ENCODE results near the gene CD300LF.
A peak's percentile ranks its signal among the peaks of the same experiment; 100 is the strongest.

CD300LF gene

DNA sequence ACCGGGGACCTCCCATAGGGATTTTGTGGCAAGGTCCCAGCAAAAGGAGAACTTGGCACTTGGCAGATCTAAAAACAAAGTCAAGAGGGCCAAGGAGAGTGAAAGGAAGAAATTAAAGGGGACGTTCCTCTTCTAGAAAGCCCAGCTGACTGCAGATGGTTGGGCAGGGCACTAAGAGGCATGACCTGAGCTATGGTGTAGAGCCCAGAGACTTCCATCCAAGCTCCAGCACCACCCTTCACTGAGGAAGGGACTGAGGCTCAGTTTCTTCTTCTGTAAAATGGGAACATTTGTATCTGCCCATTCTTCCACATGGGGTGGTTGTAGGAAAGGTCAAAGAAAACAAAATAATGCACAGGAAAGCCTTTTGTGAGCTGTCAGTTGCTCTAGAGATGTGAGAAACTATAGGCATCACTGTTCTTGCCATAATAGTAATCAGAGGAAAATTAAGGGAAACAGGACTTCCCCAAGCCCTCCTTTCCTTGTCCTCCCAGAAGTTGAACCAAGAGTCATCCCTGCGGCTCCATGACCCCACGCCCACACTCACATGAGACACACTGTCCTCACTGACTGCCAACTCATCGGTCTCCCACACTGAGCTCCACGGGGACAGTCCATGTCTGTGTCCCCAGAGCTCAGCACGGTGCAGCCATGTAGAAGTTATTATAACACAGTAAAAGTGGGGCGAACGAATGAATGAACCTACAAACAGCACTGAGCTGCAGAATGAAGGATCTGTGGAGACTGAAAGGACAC, 10.4 kb downstream of the CD300LF start:
- H3K4me3 ChIP-seq (ENCODE audit: low read length): no peak overlapping the region
- no peak for DNase-seq (ENCODE audit: low read depth, low spot score)

- DNase-seq (ENCODE audit: low read depth, low spot score): no peak
- H3K4me3 ChIP-seq (ENCODE audit: low read length): no peak overlapping the region
Observed at GRCh38 chr17:74699236-74699635, 13.5 kb downstream of the CD300LF start.

DNA sequence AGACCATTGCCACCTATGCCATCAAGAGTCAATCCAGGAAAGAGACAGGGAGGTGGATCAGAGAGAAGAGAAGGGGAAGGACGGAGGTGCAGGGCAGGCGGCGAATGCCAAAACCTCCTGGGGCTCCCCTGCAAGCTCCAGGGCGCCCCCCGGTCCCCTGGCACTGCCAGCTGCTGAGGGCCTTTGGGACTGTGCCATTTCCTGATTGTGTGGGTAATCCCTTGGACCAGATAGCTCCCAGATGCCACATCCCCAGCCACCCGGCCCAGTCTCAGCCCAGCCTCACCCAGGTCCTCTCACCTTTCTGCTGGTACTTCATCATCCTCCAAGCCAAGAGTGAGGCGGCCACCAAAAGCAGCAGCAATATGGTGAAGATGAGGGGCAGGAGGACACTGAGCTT, 14.7 kb downstream of the CD300LF start:
- no peak for DNase-seq (ENCODE audit: low read depth, low spot score)
- no peak overlapping the region for H3K4me3 ChIP-seq (ENCODE audit: low read length)

- no peak for DNase-seq (ENCODE audit: low read depth, low spot score)
- no peak overlapping the region for H3K4me3 ChIP-seq (ENCODE audit: low read length)
Observed at GRCh38 chr17:74697515-74697914, 15.2 kb downstream of the CD300LF start.

- no peak for DNase-seq (ENCODE audit: low read depth, low spot score)
- H3K4me3 ChIP-seq (ENCODE audit: low read length): no peak overlapping the region
Observed at GRCh38 chr17:74695629-74696028, 17.1 kb downstream of the CD300LF start.

GRCh38 chr17:74694081-74694480, 18.6 kb downstream of the CD300LF start:
- no peak for DNase-seq (ENCODE audit: low read depth, low spot score)
- H3K4me3 ChIP-seq (ENCODE audit: low read length): no peak overlapping the region

- DNase-seq (ENCODE audit: low read depth, low spot score): no peak
- H3K4me3 ChIP-seq (ENCODE audit: low read length): no peak overlapping the region
Observed at GRCh38 chr17:74691151-74691550, 21.6 kb downstream of the CD300LF start.

DNA sequence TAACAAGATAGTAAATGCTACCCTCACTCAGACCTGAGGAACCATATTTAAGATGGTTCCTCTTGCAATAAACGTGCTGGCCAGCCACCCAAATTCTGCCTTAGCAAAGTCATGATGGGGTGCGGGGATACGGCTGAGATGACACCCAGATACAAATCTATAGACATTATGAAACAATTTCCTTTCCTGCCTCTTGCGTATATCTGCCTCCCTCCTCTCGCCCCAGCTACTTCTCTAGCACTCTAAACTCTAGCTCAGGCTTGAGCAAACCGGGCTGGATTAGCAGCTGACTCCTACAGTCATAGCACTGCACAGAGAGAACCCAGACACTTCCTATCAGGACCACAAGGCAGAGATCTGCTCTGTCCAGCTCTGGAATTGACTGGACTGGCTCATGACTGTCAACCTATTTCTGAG, 22.3 kb downstream of the CD300LF start:
- no peak for DNase-seq (ENCODE audit: low read depth, low spot score)
- no peak overlapping the region for H3K4me3 ChIP-seq (ENCODE audit: low read length)

DNA sequence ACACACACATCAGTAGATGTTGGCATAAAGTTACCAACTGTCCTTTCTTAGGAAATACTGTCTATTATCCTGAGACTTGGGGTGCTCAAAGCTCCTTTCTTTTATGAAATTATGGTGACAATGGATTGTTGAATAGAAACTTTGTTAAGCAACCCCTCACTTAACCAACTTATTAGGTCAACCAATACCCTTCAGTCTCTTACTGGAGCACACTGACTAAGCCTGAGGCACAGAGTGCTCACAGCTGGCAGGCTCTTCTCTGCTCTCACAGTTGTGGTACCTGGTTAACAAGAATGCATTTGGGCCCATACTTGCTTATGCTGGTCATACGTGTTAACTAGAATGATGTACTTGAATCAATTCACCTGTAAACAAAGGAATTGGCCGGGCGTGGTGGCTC, 24.8 kb downstream of the CD300LF start:
- no peak for DNase-seq (ENCODE audit: low read depth, low spot score)
- no peak overlapping the region for H3K4me3 ChIP-seq (ENCODE audit: low read length)

DNA sequence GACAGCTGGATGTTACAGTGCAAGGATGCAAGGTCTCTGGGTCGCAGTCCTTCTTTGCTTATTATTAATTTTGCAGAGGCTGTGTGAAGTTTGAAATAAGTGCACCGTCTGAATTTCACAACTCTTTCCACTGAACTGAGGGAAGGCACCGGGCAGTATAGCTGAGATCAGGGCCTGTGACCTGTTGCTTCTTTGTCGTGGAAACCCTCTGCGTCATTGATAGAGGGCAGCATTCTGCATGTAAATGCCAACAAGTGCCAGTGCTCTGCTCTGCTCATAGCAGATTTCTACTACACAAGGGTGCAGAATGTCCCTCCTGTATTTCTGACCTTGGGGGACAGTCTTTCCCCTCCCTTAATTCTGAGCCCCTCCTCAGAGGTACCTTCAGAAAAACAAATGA, 26.0 kb downstream of the CD300LF start:
- no peak for DNase-seq (ENCODE audit: low read depth, low spot score)
- no peak overlapping the region for H3K4me3 ChIP-seq (ENCODE audit: low read length)

DNA sequence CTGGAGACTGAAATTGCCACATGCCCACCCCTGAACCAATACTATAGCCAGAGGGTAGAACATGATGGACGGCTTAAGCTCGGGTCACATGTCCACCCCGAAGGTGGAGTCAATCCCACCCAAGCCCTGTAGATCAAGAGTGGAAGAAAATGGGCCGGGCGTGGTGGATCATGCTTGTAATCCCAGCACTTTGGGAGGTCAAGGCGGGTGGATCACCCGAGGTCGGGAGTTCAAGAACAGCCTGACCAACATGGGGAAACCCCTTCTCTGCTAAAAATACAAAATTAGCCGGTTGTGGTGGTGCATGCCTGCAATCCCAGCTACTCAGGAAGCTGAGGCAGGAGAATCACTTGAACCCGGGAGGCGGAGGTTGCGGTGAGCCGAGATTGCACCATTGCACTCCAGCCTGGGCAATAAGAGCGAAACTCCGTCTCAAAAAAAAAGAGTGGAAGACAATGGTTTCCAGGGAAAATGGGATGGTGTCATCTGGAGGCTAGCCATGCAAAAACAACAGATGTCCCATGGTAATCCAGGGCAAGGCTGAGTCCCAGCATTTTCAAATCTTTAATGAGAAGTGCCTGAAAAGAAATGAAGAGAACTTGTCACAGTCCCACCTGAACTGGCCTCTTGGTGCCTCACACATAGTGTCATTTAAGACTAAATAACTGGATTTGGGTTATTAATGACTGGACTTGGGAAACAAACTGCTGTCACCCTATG, 30.1 kb downstream of the CD300LF start:
- DNase-seq (ENCODE audit: low read depth, low spot score): no peak

DNA sequence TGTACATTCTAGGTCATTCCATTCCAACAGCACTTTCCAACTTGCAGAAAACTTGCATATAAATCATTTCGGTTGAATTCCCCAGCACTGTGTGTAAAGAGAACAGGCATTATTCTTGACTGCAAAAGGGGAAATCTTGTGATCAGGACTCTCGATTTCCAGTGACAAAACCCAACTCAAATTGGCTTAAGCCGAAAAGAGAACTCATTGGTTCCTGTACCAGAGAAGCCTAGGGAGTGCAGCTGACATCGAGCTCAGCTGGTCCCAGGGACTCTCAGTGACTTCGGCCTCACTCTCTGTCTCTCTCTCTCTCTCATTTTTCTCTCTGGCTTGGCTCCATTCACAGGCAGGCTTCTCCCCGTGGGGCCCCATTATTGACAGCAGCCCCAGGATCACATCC, 30.7 kb downstream of the CD300LF start:
- DNase-seq (ENCODE audit: low read depth, low spot score): no peak
- no peak overlapping the region for H3K4me3 ChIP-seq (ENCODE audit: low read length)

More for the DNA sequence above, 30.1 kb downstream of the CD300LF start:
- no peak overlapping the region for H3K4me3 ChIP-seq (ENCODE audit: low read length)

GRCh38 chr17:74680941-74681340, 31.8 kb downstream of the CD300LF start:
- no peak for DNase-seq (ENCODE audit: low read depth, low spot score)
- H3K4me3 ChIP-seq (ENCODE audit: low read length): no peak overlapping the region

- no peak overlapping the region for H3K4me3 ChIP-seq (ENCODE audit: low read length)
- no peak for DNase-seq (ENCODE audit: low read depth, low spot score)
Observed at GRCh38 chr17:74680213-74680612, 32.5 kb downstream of the CD300LF start.

DNA sequence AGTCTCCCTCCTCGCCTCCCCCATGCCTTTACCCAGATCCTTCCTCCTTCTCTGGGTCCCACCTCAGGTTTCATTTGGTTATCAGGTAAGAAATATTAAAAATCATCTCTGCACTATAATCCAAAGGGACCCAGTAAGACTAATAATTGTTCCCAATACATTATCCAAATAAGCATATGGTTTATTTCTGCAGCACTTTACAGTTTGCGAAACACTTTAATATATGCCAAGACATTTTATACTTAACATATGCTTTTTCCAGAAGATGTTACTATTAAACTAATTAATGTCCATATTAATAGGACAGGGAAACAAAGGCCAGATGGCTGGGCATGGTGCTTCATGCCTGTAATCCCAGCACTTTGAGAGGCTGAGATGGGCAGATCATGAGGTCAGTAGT, 33.3 kb downstream of the CD300LF start:
- no peak for DNase-seq (ENCODE audit: low read depth, low spot score)
- no peak overlapping the region for H3K4me3 ChIP-seq (ENCODE audit: low read length)

- H3K4me3 ChIP-seq (ENCODE audit: low read length): no peak overlapping the region
- no peak for DNase-seq (ENCODE audit: low read depth, low spot score)
Observed at GRCh38 chr17:74678541-74678940, 34.2 kb downstream of the CD300LF start.

GRCh38 chr17:74677558-74678466, 34.9 kb downstream of the CD300LF start:
- H3K4me3 ChIP-seq (ENCODE audit: low read length): no peak overlapping the region
- DNase-seq (ENCODE audit: low read depth, low spot score): no peak

DNA sequence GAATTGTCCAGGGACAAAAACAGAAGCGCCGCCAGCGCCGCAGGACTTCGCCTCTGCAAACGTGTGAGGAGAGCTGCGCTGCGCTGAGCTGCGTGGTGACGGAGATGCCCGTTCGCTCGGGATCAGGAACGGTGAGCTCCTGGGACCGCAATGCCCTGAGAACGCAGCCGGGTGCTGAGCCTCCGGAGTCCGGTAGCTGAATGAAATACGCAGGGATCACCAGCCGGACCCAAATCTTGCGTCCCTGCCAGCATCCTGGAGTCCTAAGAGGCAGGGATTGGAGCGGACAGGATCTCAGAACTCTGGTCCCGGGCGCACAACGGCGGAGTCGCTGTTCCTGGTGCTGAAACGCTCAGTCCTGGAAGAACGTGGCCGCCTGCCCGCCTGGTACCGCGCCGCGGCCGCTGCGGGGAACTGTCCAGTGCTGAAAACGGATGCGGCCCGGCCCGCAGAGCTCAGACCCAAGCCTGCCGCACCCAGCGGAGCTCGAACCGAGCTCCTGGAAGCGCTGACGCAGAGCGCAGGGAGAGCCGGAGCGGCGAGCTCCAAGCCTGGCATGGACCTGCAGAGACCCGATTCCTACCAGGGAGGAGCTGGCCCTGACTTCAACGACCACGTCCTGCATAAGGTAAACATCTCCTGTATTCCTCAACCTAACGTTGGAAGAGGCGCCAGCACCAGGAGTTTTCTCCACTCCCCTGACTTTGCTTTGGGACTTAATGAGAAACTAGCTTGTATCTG, 41.5 kb downstream of the CD300LF start:
- no peak overlapping the region for H3K4me3 ChIP-seq (ENCODE audit: low read length)
- peak; percentile 40 for DNase-seq (ENCODE audit: low read depth, low spot score)

- no peak for DNase-seq (ENCODE audit: low read depth, low spot score)
- no peak overlapping the region for H3K4me3 ChIP-seq (ENCODE audit: low read length)
Observed at GRCh38 chr17:74670329-74670728, 42.4 kb downstream of the CD300LF start.
